Mesothelial cell of epicardium (in vitro differentiated cells): ENCODE data around the gene PRRX1. TPM values are rescaled to one million over a fixed set of nuclear protein-coding genes. Genes with fewer than 3 reads are reported as not detected.

ENCODE experiments used
- DNase-seq, 2 experiments: peaks; one replicate each; pipeline ENCODE4 v3.0.0; 2021; ENCODE audit warnings: low spot score in 2 of 2; ENCODE audit not compliant: unreplicated experiment in 2 of 2
- H3K27ac Mint-ChIP-seq: 2 replicates; pipeline ENCODE4 v1.8.0; 2021; ENCODE audit warnings: mixed read lengths
- H3K27me3 Mint-ChIP-seq: 2 replicates; pipeline ENCODE4 v1.8.0; 2021; ENCODE audit warnings: low read depth, mixed read lengths
- H3K36me3 Mint-ChIP-seq: 2 replicates; pipeline ENCODE4 v1.8.0; 2021; ENCODE audit warnings: mixed read lengths
- H3K4me1 Mint-ChIP-seq: 2 replicates; pipeline ENCODE4 v1.8.0; 2021; ENCODE audit warnings: mixed read lengths
- H3K4me3 Mint-ChIP-seq: 2 replicates; pipeline ENCODE4 v1.8.0; 2021; ENCODE audit warnings: mild to moderate bottlenecking, moderate library complexity, mixed read lengths
- H3K9me3 Mint-ChIP-seq: 2 replicates; pipeline ENCODE4 v1.8.0; 2021; ENCODE audit warnings: mixed read lengths
- CTCF ChIP-seq: fragments of 200-600 bp; sonication (generic); IDR thresholded peaks from one replicate; pipeline ENCODE4 v1.5.0; 2021; ENCODE audit warnings: antibody characterized with exemption; ENCODE audit not compliant: unreplicated experiment
- total RNA-seq: library from RNA; stranded (reverse); gene quantifications from 3 replicates; pipeline ENCODE4 v1.2.1, GENCODE V29; 2021

The PRRX1 gene
- total RNA-seq, 1 donor from 2014 or later, result 9.7 TPM

- H3K27ac Mint-ChIP-seq, result no peak overlapping the region
- no peak overlapping the region for H3K4me3 Mint-ChIP-seq
- H3K27me3 Mint-ChIP-seq, result peaks cover 3% of the 10 kb centered on the region
- TF ChIP-seq CTCF, result no peak
- peaks cover 3% of the 10 kb centered on the region for H3K4me1 Mint-ChIP-seq
- no peak for DNase-seq
- no peaks in the 10 kb centered on the region for H3K36me3 Mint-ChIP-seq
- H3K9me3 Mint-ChIP-seq, result no peaks in the 10 kb centered on the region
Measured at GRCh38 chr1:170711682-170712081, 47.8 kb downstream of the PRRX1 start.

- no peaks in the 10 kb centered on the region for H3K36me3 Mint-ChIP-seq
- TF ChIP-seq CTCF, result no peak
- DNase-seq, result no peak
- peaks cover 3% of the 10 kb centered on the region for H3K27me3 Mint-ChIP-seq
- no peak overlapping the region for H3K27ac Mint-ChIP-seq
- H3K9me3 Mint-ChIP-seq, result no peaks in the 10 kb centered on the region
- peaks cover 17% of the 10 kb centered on the region for H3K4me1 Mint-ChIP-seq
- H3K4me3 Mint-ChIP-seq, result no peak overlapping the region
Measured at GRCh38 chr1:170714163-170714562, 50.2 kb downstream of the PRRX1 start.

GRCh38 chr1:170714938-170715337, 51.0 kb downstream of the PRRX1 start:
- Mint-ChIP-seq H3K27ac (no peak overlapping the region), H3K4me1 (peaks cover 17% of the 10 kb centered on the region), H3K36me3 (no peaks in the 10 kb centered on the region), H3K27me3 (peaks cover 3% of the 10 kb centered on the region), H3K4me3 (no peak overlapping the region), H3K9me3 (no peaks in the 10 kb centered on the region)
- no peak for TF ChIP-seq CTCF
- no peak for DNase-seq

GRCh38 chr1:170716835-170717429, 53.0 kb downstream of the PRRX1 start:
- no peak for TF ChIP-seq CTCF
- no peaks in the 10 kb centered on the region for H3K36me3 Mint-ChIP-seq
- peak overlapping the region; percentile 74 for H3K27ac Mint-ChIP-seq
- no peaks in the 10 kb centered on the region for H3K9me3 Mint-ChIP-seq
- no peak overlapping the region for H3K4me3 Mint-ChIP-seq
- DNase-seq, result no peak
- H3K27me3 Mint-ChIP-seq, result peaks cover 3% of the 10 kb centered on the region
- peaks cover 24% of the 10 kb centered on the region for H3K4me1 Mint-ChIP-seq

GRCh38 chr1:170720661-170721060, 56.7 kb downstream of the PRRX1 start:
- Mint-ChIP-seq H3K9me3 (peaks cover 4% of the 10 kb centered on the region), H3K36me3 (no peaks in the 10 kb centered on the region), H3K27ac (no peak overlapping the region), H3K4me3 (no peak overlapping the region), H3K4me1 (peaks cover 32% of the 10 kb centered on the region), H3K27me3 (peaks cover 3% of the 10 kb centered on the region)
- no peak for TF ChIP-seq CTCF
- no peak for DNase-seq

GRCh38 chr1:170721621-170722020, 57.7 kb downstream of the PRRX1 start:
- Mint-ChIP-seq H3K36me3 (no peaks in the 10 kb centered on the region), H3K27ac (no peak overlapping the region), H3K4me3 (no peak overlapping the region), H3K4me1 (peaks cover 30% of the 10 kb centered on the region), H3K9me3 (peaks cover 4% of the 10 kb centered on the region), H3K27me3 (peaks cover 10% of the 10 kb centered on the region)
- DNase-seq, result no peak
- no peak for TF ChIP-seq CTCF
